GM18505 (cell line): Measurements from ENCODE around the gene SSH3.

ENCODE experiments used
- ATAC-seq: cut with Tn5 transposase; IDR thresholded peaks from one replicate; pipeline ENCODE4 v1.9.1; 2021; ENCODE audit not compliant: unreplicated experiment
- POLR2A ChIP-seq: IDR thresholded peaks from 4 replicates; pipeline ENCODE4 v1.6.1; 2011; ENCODE audit warnings: borderline replicate concordance; ENCODE audit not compliant: insufficient read depth, insufficient read length; ENCODE audit errors: extremely low read depth

SSH3 gene

DNA sequence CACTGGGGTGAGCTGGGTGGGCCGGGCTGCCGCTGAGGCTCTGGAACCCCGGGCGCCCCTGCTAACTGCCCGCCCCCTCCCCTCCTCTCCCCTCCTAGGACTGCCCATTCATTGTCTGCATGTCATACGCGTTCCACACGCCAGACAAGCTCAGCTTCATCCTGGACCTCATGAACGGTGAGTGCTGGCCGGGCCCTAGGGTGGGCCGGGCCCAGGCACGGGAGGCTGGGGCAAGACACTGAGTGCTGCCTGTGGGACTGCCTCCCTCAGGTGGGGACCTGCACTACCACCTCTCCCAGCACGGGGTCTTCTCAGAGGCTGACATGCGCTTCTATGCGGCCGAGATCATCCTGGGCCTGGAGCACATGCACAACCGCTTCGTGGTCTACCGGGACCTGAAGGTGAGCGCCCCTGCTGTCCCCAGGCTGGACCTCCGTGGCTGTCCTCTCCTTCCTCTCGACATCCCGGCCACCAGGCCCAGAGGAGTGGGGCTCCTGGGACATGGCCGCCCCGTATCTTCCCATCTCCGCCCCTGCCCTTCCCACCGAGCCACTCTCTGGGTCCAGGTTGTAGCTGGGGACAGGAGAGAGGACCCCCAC lies 21.7 kb upstream of the SSH3 start:
- ATAC-seq = no peak
- TF ChIP-seq POLR2A = no peak

GRCh38 chr11:67282155-67282875 lies 21.0 kb upstream of the SSH3 start:
- ATAC-seq = no peak
- TF ChIP-seq POLR2A = no peak

DNA sequence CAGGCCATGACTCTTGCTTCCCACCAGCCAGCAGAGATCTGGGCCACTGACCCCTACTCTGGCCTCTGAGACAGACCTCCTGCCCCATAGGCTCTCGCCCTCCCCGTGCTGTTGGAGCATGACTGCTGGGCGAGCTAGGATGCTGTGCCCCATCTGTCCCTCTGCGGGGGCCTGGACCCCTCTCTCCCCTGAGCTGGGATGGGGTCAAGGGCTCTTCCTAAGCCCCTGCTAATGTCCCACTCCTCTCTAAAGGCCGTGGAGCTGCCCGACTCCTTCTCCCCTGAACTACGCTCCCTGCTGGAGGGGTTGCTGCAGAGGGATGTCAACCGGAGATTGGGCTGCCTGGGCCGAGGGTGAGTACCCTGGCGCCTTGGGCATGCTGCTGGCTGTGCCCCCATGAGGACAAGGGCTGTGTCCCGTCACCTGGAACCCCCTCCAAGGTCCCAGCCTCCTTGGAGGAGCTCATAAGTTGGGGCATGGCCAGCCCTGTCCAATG lies 20.4 kb upstream of the SSH3 start:
- TF ChIP-seq POLR2A = peak; percentile 5
- ATAC-seq = no peak

GRCh38 chr11:67283481-67283963 lies 19.8 kb upstream of the SSH3 start:
- no peak for TF ChIP-seq POLR2A
- no peak for ATAC-seq

GRCh38 chr11:67284811-67285540 lies 18.4 kb upstream of the SSH3 start:
- ATAC-seq = no peak
- TF ChIP-seq POLR2A = no peak

DNA sequence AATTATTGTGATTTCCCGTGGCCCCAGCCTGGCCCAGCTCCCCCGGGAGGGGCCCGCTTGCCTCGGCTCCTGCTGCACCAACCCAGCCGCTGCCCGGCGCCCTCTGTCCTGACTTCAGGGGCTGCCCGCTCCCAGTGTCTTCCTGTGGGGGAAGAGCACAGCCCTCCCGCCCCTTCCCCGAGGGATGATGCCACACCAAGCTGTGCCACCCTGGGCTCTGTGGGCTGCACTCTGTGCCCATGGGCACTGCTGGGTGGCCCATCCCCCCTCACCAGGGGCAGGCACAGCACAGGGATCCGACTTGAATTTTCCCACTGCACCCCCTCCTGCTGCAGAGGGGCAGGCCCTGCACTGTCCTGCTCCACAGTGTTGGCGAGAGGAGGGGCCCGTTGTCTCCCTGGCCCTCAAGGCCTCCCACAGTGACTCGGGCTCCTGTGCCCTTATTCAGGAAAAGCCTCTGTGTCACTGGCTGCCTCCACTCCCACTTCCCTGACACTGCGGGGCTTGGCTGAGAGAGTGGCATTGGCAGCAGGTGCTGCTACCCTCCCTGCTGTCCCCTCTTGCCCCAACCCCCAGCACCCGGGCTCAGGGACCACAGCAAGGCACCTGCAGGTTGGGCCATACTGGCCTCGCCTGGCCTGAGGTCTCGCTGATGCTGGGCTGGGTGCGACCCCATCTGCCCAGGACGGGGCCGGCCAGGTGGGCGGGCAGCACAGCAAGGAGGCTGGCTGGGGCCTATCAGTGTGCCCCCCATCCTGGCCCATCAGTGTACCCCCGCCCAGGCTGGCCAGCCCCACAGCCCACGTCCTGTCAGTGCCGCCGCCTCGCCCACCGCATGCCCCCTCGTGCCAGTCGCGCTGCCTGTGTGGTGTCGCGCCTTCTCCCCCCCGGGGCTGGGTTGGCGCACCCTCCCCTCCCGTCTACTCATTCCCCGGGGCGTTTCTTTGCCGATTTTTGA lies 17.5 kb upstream of the SSH3 start:
- no peak for ATAC-seq
- TF ChIP-seq POLR2A = no peak

- no peak for ATAC-seq
Observed at GRCh38 chr11:67286621-67287333, 16.6 kb upstream of the SSH3 start.

GRCh38 chr11:67287355-67288197 lies 15.8 kb upstream of the SSH3 start:
- no peak for TF ChIP-seq POLR2A
- ATAC-seq = no peak

More at GRCh38 chr11:67286621-67287333, 16.6 kb upstream of the SSH3 start:
- TF ChIP-seq POLR2A = no peak

DNA sequence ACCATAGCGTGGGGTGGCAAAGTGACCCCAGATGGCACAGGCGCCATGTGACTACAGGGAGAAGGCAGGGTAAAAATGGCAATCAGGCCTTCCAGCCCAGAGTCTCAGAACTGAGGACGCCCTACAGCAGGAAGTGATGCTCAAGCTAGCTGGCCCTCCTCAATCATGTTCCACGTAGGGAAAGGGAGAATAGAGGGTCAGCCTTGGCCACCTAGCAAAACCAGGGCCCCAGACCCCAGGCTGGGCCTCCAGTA lies 15.2 kb upstream of the SSH3 start:
- TF ChIP-seq POLR2A = no peak
- peak; percentile 1 for ATAC-seq

DNA sequence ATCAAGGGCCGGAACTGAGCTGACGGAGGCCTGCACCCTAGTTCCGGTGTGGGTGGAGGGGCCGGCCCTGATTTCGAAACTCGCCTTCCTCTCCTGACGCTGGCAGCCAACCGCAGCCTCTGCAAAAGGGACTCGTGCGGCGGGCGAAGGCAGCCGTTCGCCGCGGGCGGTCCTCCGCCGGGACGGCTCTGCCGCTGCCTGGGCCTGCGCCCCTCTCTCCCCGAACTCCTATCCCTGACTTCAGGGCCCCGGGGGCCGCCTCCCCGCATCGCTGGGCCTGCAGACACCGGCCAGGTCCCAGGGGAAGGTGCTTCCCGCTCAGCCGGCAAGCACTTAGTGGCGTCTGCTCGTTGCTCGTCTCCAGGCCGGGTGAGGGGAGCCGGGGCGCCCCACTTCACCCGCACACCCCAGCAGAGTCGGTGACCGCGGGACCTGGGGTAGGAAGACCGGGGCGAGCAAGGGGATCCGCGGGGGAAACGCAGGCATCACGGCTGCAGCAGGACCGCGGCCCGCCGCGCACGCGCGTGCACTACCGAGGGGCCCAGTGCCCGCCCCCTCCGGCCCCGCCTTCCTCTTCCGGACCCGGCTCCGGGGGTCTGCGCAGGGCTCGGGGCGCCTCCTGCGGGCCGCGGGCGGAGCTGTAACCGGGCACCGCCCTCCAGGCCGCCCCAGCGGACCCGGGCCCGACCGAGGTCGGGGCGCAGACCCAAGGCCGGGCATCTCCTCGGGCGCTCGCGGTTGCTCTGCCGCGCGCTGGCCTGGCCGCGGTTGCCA lies 14.7 kb upstream of the SSH3 start:
- peak; percentile 60 for ATAC-seq
- peak; percentile 96 for TF ChIP-seq POLR2A

DNA sequence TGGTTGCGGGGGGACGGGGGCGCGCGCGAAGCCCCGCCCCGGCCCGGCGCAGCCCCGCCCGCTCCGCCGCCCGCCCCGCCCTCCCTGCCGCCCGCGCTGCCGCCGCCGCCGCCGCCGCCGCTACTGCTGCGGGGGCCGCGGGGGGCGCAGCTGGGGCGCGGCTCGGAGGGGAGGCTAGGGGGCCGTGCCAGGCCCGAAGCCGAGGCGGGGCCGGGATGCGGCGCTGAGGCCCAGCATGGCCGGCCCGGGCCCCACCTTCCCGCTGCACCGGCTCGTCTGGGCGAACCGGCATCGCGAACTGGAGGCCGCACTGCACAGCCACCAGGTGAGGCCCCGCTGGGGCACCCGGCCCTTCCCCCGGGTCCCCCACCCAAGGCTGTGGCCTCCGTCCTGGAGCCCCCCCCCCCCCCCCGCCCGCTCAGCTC lies 14.1 kb upstream of the SSH3 start, which contains the start of gene ANKRD13D:
Gene ANKRD13D, plus strand, starts transcription at position 78 of the 425 bp plus-strand sequence. Its CDS starts 158 bp downstream, at position 236.
- peak; percentile 48 for ATAC-seq
- TF ChIP-seq POLR2A = no peak
